Measurements from ENCODE around the gene RNU6-9. TPM values are rescaled to one million over a fixed set of nuclear protein-coding genes. Genes with fewer than 3 reads are reported as not detected.

RNU6-9 gene
- total RNA-seq, 4 donors from 2014 or later = not detected

DNA sequence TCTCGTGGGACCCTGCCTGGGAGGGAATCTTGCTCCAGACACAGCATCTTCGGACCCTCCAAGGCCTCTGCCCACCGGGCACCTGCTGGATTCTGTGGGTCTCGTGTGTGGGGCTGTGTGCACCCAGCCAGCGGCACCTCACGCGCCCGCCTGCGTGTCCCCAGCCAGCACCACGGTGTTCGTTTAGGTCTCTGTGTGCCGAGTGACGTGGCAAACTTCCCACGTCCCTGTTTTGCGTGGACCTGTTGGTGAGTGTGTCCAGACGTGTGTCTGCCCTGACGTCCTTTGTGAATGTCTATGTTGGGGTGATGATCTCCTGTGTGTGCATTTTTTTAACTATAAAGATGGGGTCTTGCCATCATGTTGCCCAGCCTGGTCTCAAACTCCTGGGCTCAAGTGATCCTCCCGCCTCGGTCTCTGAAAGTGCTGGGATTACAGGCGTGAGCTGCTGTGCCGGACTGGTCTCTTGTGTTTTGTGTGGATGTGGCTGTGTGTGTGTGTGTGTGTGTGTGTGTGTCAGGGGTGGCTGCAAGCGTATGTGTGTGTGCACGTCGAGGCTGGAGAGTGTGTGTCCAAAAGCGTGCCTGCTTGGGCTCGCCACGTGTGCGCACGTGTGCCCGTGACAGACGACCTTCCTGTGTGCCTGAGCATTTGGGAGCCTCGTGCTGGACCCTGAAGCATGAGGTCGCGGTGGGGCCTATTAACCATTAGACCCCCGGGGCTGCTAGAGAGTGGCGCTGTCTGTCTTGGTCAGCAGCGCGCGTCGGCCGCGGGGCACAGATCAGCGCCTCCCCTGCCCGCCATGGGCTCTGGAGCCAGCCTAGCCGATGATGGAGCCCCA, 48.2 kb downstream of the RNU6-9 start:
- TF ChIP-seq, protein P1, sequence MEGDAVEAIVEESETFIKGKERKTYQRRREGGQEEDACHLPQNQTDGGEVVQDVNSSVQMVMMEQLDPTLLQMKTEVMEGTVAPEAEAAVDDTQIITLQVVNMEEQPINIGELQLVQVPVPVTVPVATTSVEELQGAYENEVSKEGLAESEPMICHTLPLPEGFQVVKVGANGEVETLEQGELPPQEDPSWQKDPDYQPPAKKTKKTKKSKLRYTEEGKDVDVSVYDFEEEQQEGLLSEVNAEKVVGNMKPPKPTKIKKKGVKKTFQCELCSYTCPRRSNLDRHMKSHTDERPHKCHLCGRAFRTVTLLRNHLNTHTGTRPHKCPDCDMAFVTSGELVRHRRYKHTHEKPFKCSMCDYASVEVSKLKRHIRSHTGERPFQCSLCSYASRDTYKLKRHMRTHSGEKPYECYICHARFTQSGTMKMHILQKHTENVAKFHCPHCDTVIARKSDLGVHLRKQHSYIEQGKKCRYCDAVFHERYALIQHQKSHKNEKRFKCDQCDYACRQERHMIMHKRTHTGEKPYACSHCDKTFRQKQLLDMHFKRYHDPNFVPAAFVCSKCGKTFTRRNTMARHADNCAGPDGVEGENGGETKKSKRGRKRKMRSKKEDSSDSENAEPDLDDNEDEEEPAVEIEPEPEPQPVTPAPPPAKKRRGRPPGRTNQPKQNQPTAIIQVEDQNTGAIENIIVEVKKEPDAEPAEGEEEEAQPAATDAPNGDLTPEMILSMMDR (IDR thresholded peaks at IDR 0.05; ENCODE audit: low read depth) = no peak

DNA sequence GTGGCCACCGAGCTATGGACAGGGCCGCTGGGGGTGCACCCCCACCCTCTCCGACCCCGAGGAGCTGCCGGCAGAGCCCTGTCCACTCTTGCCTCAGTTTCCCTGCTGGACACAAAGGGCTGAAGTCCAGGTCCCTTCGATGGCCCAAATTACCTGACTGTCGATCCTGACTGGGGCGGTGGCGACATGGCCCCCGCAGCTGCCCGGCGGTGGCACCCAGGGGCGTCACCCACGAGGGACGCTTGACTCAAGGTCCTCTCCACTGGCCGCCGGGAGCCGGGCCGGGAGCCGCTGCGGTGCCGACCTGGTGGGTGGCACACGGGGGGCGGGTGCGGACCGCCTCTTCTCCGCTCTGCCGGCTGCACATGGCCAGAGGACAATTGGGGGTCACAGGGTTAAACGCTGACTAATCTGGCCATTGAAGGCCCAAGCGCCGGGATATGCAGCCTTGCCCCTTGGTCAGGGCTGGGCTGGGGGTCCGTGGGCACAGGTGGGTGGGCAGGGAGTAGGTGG, 48.9 kb downstream of the RNU6-9 start:
- TF ChIP-seq, protein P1 (IDR thresholded peaks at IDR 0.05; ENCODE audit: low read depth) = no peak

Small RNAs within 50 kb of the gene (small RNA-seq; reads per million reads assigned to genes)
- not detected for gene RNU6-9

Other genes with a start within 250 kb of the RNU6-9 start
- 10 to 100 TPM; 23.3 to 85.9 (median 31.1) TPM for gene RNF126, start 230.3 kb upstream of the RNU6-9 start, total RNA-seq
- gene FSTL3, start 217.1 kb upstream of the RNU6-9 start, total RNA-seq = 100 to 1,000 TPM in 2 of 4 donors, 10 to 100 TPM in 2; 54.5 to 124 (median 91.4) TPM
- gene PRSS57, start 198.0 kb upstream of the RNU6-9 start, total RNA-seq = not detected
- gene PALM, start 184.5 kb upstream of the RNU6-9 start, total RNA-seq = 100 to 1,000 TPM in 1 of 4 donors, 10 to 100 TPM in 3; 57.1 to 228 (median 77.4) TPM
- gene MISP, start 142.4 kb upstream of the RNU6-9 start, total RNA-seq = not detected
- 100 to 1,000 TPM in 1 of 4 donors, 10 to 100 TPM in 3; 77.5 to 108 (median 87.8) TPM for gene PTBP1, start 96.0 kb upstream of the RNU6-9 start, total RNA-seq
- gene PLPPR3, start 71.5 kb upstream of the RNU6-9 start, total RNA-seq = not detected
- under 1 TPM in 1 of 4 donors, not detected in 3; 0.68 TPM for gene AZU1, start 65.6 kb upstream of the RNU6-9 start, total RNA-seq
- gene PRTN3, start 52.5 kb upstream of the RNU6-9 start, total RNA-seq = not detected
- 1 to 10 TPM in 2 of 4 donors, not detected in 2; 2.4 to 2.8 TPM for gene ELANE, start 41.2 kb upstream of the RNU6-9 start, total RNA-seq
- 1,000 to 10,000 TPM; 1,847 to 6,869 (median 2,488) TPM for gene CFD, start 33.8 kb upstream of the RNU6-9 start, total RNA-seq
- gene MED16, start 297 bp upstream of the RNU6-9 start, total RNA-seq = 10 to 100 TPM; 18.4 to 38.4 (median 19.2) TPM
- gene R3HDM4, start 19.7 kb downstream of the RNU6-9 start, total RNA-seq = 10 to 100 TPM; 24.1 to 37.3 (median 26.8) TPM
- not detected for gene KISS1R, start 23.8 kb downstream of the RNU6-9 start, total RNA-seq
- gene ARID3A, start 32.6 kb downstream of the RNU6-9 start, total RNA-seq = 10 to 100 TPM in 2 of 4 donors, 1 to 10 TPM in 2; 5.5 to 13.9 (median 9.2) TPM
- 10 to 100 TPM; 18.9 to 58.6 (median 30.7) TPM for gene WDR18, start 90.9 kb downstream of the RNU6-9 start, total RNA-seq
- not detected for gene GRIN3B, start 106.9 kb downstream of the RNU6-9 start, total RNA-seq
- 100 to 1,000 TPM in 2 of 4 donors, 10 to 100 TPM in 2; 65.1 to 193 (median 94.0) TPM for gene TMEM259, start 127.6 kb downstream of the RNU6-9 start, total RNA-seq
- not detected for gene RNU6-2, start 128.0 kb downstream of the RNU6-9 start, total RNA-seq
- gene CNN2, start 133.1 kb downstream of the RNU6-9 start, total RNA-seq = 10 to 100 TPM; 32.1 to 86.8 (median 52.2) TPM
- gene ABCA7, start 146.6 kb downstream of the RNU6-9 start, total RNA-seq = 10 to 100 TPM in 3 of 4 donors, 1 to 10 TPM in 1; 3.4 to 35.2 (median 12.2) TPM
- gene ARHGAP45, start 173.7 kb downstream of the RNU6-9 start, total RNA-seq = 10 to 100 TPM; 31.3 to 52.5 (median 44.0) TPM
- gene POLR2E, start 201.9 kb downstream of the RNU6-9 start, total RNA-seq = 100 to 1,000 TPM in 3 of 4 donors, 10 to 100 TPM in 1; 81.8 to 302 (median 127) TPM
- gene GPX4, start 210.5 kb downstream of the RNU6-9 start, total RNA-seq = 1,000 to 10,000 TPM; 1,089 to 2,299 (median 1,463) TPM